A549 (cell line): ENCODE data around the gene LMBR1. TPM values are rescaled to one million over a fixed set of nuclear protein-coding genes. Genes with fewer than 3 reads are reported as not detected.

ENCODE experiments used
- ATAC-seq, 2 experiments: fragments of 200-7000 bp in 1 of 2; fragments of >200 bp in 1 of 2; cut with Nextera tagmentation in 1 of 2; cut with Tn5 transposase in 1 of 2; 3 replicates each; pipeline versions ENCODE4 v1.8.0 to v1.9.1; 2018 to 2020; ENCODE audit warnings: mild to moderate bottlenecking in 1 of 2, moderate library complexity in 1 of 2
- CTCF ChIA-PET: fragments of 300-600 bp; sonication (Branson Sonifier 250); formaldehyde crosslinking; extraction: SDS; loops from one replicate; lab custom pipeline; 2021; ENCODE audit warnings: antibody characterized with exemption, inconsistent platforms; lab: Yijun Ruan, JAX
- POLR2A ChIA-PET: fragments of 350-600 bp; formaldehyde crosslinking; extraction: SDS; loops from one replicate; lab custom pipeline; 2021; ENCODE audit warnings: antibody characterized with exemption, inconsistent platforms; lab: Yijun Ruan, JAX
- DNase-seq, 2 experiments: peaks; one replicate each; pipeline versions ENCODE4 v3.0.0 to v3.0.0-alpha.2; 2011 to 2016; ENCODE audit warnings: low read depth in 1 of 2, low spot score in 1 of 2
- FAIRE-seq: peaks from 2 replicates; lab custom pipeline; 2011; peaks lifted over from hg19 to GRCh38; lab: Jason Lieb, UNC
- H3K27ac ChIP-seq, 2 experiments: fragments of >200 bp; sonication (Bioruptor Twin); formaldehyde crosslinking; 3 replicates each; pipeline ENCODE4 v1.5.1; 2016 to 2017
- H3K4me1 ChIP-seq: fragments of >200 bp; sonication (Bioruptor Twin); formaldehyde crosslinking; 3 replicates; pipeline ENCODE4 v1.6.1; 2016
- H3K4me2 ChIP-seq: fragments of >200 bp; sonication (Bioruptor Twin); formaldehyde crosslinking; 3 replicates; pipeline ENCODE4 v1.6.1; 2016
- H3K4me3 ChIP-seq: fragments of >200 bp; sonication (Bioruptor Twin); formaldehyde crosslinking; 3 replicates; pipeline ENCODE4 v1.5.1; 2016
- H3K9me3 ChIP-seq: fragments of >200 bp; sonication (Bioruptor Twin); formaldehyde crosslinking; 3 replicates; pipeline ENCODE4 v1.6.1; 2016
- BHLHE40 ChIP-seq: IDR thresholded peaks from 2 replicates; pipeline ENCODE4 v1.6.1; 2012; ENCODE audit warnings: low read depth, low read length, inconsistent platforms
- CBX2 ChIP-seq: fragments of 200-600 bp; sonication (generic); IDR thresholded peaks from 2 replicates; pipeline ENCODE4 v1.6.1; 2016; ENCODE audit warnings: low read depth, mild to moderate bottlenecking, borderline replicate concordance
- CHD2 ChIP-seq: fragments of 150-350 bp; IDR thresholded peaks from 2 replicates; pipeline ENCODE4 v1.6.1; 2014; ENCODE audit warnings: low read length; ENCODE audit not compliant: partially characterized antibody
- EP300 ChIP-seq, 2 experiments: fragments of >200 bp; sonication (Bioruptor Twin); formaldehyde crosslinking; IDR thresholded peaks; 2 replicates in 1 of 2; 3 replicates in 1 of 2; pipeline ENCODE4 v1.6.1; 2016 to 2017
- HOXA7 ChIP-seq: fragments of 250-450 bp; sonication (Bioruptor Pico); IDR thresholded peaks from 2 replicates; pipeline ENCODE4 v1.5.0; 2020; ENCODE audit warnings: mild to moderate bottlenecking, moderate library complexity
- KDM1A ChIP-seq: fragments of 200-600 bp; sonication (generic); IDR thresholded peaks from 2 replicates; pipeline ENCODE4 v1.6.1; 2016; ENCODE audit warnings: low read depth, mild to moderate bottlenecking
- KDM5A ChIP-seq: fragments of 200-600 bp; sonication (generic); IDR thresholded peaks from 2 replicates; pipeline ENCODE4 v1.6.1; 2016; ENCODE audit warnings: antibody characterized with exemption, mild to moderate bottlenecking
- NPAS2 ChIP-seq: fragments of 250-450 bp; sonication (Bioruptor Pico); IDR thresholded peaks from 2 replicates; pipeline ENCODE4 v1.8.0; 2022; ENCODE audit warnings: mild to moderate bottlenecking, moderate library complexity, borderline replicate concordance
- NR3C1 ChIP-seq: fragments of >200 bp; sonication (Bioruptor Twin); formaldehyde crosslinking; IDR thresholded peaks from 3 replicates; pipeline ENCODE4 v1.6.1; 2017
- PHF8 ChIP-seq: fragments of 200-600 bp; sonication (generic); IDR thresholded peaks from 2 replicates; pipeline ENCODE4 v1.6.1; 2016; ENCODE audit warnings: low read depth, mild to moderate bottlenecking, antibody characterized with exemption, moderate library complexity, borderline replicate concordance
- POLR2A ChIP-seq: IDR thresholded peaks from 2 replicates; pipeline ENCODE4 v1.6.1; 2012; ENCODE audit warnings: mild to moderate bottlenecking, low read length
- RARB ChIP-seq: fragments of 250-450 bp; sonication (Bioruptor Pico); IDR thresholded peaks from 2 replicates; pipeline ENCODE4 v1.8.0; 2021; ENCODE audit warnings: mild to moderate bottlenecking, moderate library complexity
- RCOR1 ChIP-seq: fragments of 150-350 bp; IDR thresholded peaks from 2 replicates; pipeline ENCODE4 v1.6.1; 2014; ENCODE audit warnings: antibody characterized with exemption, low read length, low read depth
- REST ChIP-seq: fragments of 200-600 bp; sonication (generic); IDR thresholded peaks from 2 replicates; pipeline ENCODE4 v1.6.1; 2016; ENCODE audit warnings: antibody characterized with exemption, mild to moderate bottlenecking, moderate library complexity
- RFX5 ChIP-seq: fragments of 450-650 bp; IDR thresholded peaks from 2 replicates; pipeline ENCODE4 v1.7.1; 2014; ENCODE audit warnings: antibody characterized with exemption, mild to moderate bottlenecking, moderate library complexity
- TFCP2L1 ChIP-seq: fragments of 250-450 bp; sonication (Bioruptor Pico); IDR thresholded peaks from 2 replicates; pipeline ENCODE4 v1.5.0; 2021; ENCODE audit warnings: mild to moderate bottlenecking
- USF2 ChIP-seq: fragments of 450-650 bp; IDR thresholded peaks from 2 replicates; pipeline ENCODE4 v1.6.1; 2014; ENCODE audit warnings: antibody characterized with exemption
- WGBS: methylation state at CpG from one replicate; pipeline ENCODE4 v1.1.6; 2017; ENCODE audit errors: missing lambda C conversion rate; 5-methylcytosine and 5-hydroxymethylcytosine counted together
- polyA plus RNA-seq, 4 experiments: library from polyadenylated mRNA; depleted of rRNA in 3 of 4; stranded (reverse); fragments of >200 nt; fragmentation: RNase III in 1 of 4; extraction: RNeasy Plus Mini Kit Qiagen cat#74134 plus additional on column Dnase treatment in 1 of 4; gene quantifications; 2 replicates in 3 of 4; 3 replicates in 1 of 4; pipeline ENCODE4 v1.2.3, GENCODE V29; 2011 to 2017
- TF ChIP-seq, protein P1 (sequence below): IDR thresholded peaks from 2 replicates; pipeline ENCODE4 v1.6.1; 2012
- TF ChIP-seq, protein P2 (sequence below): IDR thresholded peaks from 2 replicates; pipeline ENCODE4 v1.6.1; 2012
- TF ChIP-seq, protein P3 (sequence below): fragments of 150-350 bp; IDR thresholded peaks from 2 replicates; pipeline ENCODE4 v1.6.1; 2014; ENCODE audit warnings: low read depth, mild to moderate bottlenecking, low read length

LMBR1 gene
- polyA plus RNA-seq, 2 of the 4 experiments (the other 2 are of a cell fraction): 33.2 to 42.3 TPM

DNA sequence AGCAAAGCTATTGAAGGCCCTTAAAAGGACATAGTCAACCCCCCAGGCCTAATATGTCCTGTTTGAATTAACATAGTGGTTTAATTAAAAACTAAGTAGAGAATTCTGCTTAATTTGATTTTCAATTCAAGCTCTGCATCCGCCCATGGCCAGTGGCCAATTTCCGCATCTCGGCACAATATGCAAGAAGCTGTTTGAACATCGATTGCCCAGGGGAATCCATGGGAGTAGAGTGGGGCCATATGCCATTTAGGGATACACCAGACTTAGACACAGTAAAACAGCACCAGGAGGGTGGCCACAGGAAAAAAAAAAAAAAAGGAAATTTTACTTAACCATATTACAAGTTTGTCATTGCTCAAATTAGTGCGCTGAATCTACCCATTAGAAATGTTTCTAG, 100.4 kb downstream of the LMBR1 start:
- H3K9me3 ChIP-seq: no peaks in the 10 kb centered on the region
- no peak for DNase-seq
- 92% methylated on average over 5 of the region's 5 CpGs for WGBS
- no peak for TF ChIP-seq TFCP2L1 (CRISPR knock-in tag)
- no peak for TF ChIP-seq HOXA7 (CRISPR knock-in tag)
- TF ChIP-seq USF2: no peak
- no peak for TF ChIP-seq RARB (CRISPR knock-in tag)
- TF ChIP-seq, protein P1, sequence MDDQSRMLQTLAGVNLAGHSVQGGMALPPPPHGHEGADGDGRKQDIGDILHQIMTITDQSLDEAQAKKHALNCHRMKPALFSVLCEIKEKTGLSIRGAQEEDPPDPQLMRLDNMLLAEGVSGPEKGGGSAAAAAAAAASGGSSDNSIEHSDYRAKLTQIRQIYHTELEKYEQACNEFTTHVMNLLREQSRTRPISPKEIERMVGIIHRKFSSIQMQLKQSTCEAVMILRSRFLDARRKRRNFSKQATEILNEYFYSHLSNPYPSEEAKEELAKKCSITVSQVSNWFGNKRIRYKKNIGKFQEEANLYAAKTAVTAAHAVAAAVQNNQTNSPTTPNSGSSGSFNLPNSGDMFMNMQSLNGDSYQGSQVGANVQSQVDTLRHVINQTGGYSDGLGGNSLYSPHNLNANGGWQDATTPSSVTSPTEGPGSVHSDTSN: no peak
- no peak for TF ChIP-seq RFX5
- TF ChIP-seq KDM5A: no peak
- TF ChIP-seq, protein P2, sequence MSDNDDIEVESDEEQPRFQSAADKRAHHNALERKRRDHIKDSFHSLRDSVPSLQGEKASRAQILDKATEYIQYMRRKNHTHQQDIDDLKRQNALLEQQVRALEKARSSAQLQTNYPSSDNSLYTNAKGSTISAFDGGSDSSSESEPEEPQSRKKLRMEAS: no peak
- TF ChIP-seq, protein P3, sequence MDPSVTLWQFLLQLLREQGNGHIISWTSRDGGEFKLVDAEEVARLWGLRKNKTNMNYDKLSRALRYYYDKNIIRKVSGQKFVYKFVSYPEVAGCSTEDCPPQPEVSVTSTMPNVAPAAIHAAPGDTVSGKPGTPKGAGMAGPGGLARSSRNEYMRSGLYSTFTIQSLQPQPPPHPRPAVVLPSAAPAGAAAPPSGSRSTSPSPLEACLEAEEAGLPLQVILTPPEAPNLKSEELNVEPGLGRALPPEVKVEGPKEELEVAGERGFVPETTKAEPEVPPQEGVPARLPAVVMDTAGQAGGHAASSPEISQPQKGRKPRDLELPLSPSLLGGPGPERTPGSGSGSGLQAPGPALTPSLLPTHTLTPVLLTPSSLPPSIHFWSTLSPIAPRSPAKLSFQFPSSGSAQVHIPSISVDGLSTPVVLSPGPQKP: no peak
- TF ChIP-seq REST: no peak
- TF ChIP-seq NR3C1: no peak
- TF ChIP-seq BHLHE40: no peak
- TF ChIP-seq RCOR1: no peak
- TF ChIP-seq KDM1A: no peak
- no peak overlapping the region for H3K4me3 ChIP-seq
- CTCF ChIA-PET: interaction anchor here (1.0 to 1.1 kb wide), 2 partner anchors 9 to 20 kb away, joined by 3 read pairs; no protein-coding TSS in a partner anchor
- no peak for ATAC-seq
- H3K4me1 ChIP-seq: peaks cover 5% of the 10 kb centered on the region; the same call in 1 of the 3 replicates
- H3K27ac ChIP-seq: no peak overlapping the region
- POLR2A ChIA-PET: interaction anchor here (0.7 kb wide), 1 partner anchor 29 kb away, joined by 3 read pairs; no protein-coding TSS in a partner anchor
- no peak for FAIRE-seq
- no peak overlapping the region for H3K4me2 ChIP-seq

DNA sequence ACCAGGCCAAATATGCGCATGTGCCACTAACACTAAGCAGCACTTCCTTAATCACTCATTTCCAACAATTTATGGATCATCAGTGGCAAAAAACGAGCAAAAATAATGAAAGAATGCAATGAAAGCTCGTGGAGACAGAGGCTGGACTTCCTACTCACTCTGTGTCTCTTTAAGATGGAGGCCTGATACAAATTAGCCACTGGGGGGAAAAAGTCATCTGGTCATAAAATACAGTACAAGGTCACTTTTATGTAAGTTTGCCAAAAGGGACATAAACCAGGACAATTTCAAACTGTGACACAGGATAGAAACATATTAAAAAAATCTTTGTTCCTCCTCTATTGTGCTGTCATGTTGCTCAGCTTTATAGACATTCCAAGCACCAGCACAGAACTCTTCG, 101.7 kb downstream of the LMBR1 start:
- TF ChIP-seq CHD2: no peak
- no peak for TF ChIP-seq NPAS2
- no peak for TF ChIP-seq CBX2
- TF ChIP-seq EP300 (IDR thresholded peaks at IDR 0.05): no peak
- TF ChIP-seq POLR2A: no peak
- TF ChIP-seq RFX5: no peak
- TF ChIP-seq PHF8: no peak
- Histone ChIP-seq H3K9me3 (no peaks in the 10 kb centered on the region), H3K4me1 (peaks cover 5% of the 10 kb centered on the region; the same call in 1 of the 3 replicates), H3K4me3 (no peak overlapping the region), H3K4me2 (no peak overlapping the region), H3K27ac (no peak overlapping the region)
- ChIA-PET CTCF (no interaction called here), POLR2A (no interaction called here)
- ATAC-seq (no peak), DNase-seq (no peak), FAIRE-seq (no peak)
- 73% methylated on average over 4 of the region's 4 CpGs for WGBS
